ENCODE results near the gene STPG2. TPM values are rescaled to one million over a fixed set of nuclear protein-coding genes. Genes with fewer than 3 reads are reported as not detected.

The STPG2 gene
- total RNA-seq (1 to 10 TPM in 1 of 7 donors, under 1 TPM in 5, not detected in 1; 0.48 to 1.3 (median 0.74) TPM), polyA plus RNA-seq (under 1 TPM; 0.06 to 0.22 TPM)
- long read RNA-seq, donor 1: 0 reads
- long read RNA-seq, donor 2: 0 reads
- long read RNA-seq, donor 3: 0 reads

- TF ChIP-seq CTCF (IDR thresholded peaks at IDR 0.05): no peak
- peak; percentile 53 for TF ChIP-seq POLR2A (IDR thresholded peaks at IDR 0.05)
- 3% methylated on average over 44 of the region's 44 CpGs for WGBS, 3 donors
Measured at GRCh38 chr4:98143001-98143899, at the start of gene STPG2. STPG2 (minus strand) TSS chr4:98143476.

GRCh38 chr4:98185279-98185678, 42.0 kb upstream of the STPG2 start:
- intact Hi-C loops (cut with DNase I): no loop called here
- H3K27ac ChIP-seq: no peak overlapping the region
- no peaks in the 10 kb centered on the region for H3K36me3 ChIP-seq
- DNase-seq: no peak
- H3K4me3 ChIP-seq: no peak overlapping the region
- no peak for TF ChIP-seq POLR2A (IDR thresholded peaks at IDR 0.05)
- TF ChIP-seq EP300 (IDR thresholded peaks at IDR 0.05): no peak
- H3K9me3 ChIP-seq: no peaks in the 10 kb centered on the region
- no peaks in the 10 kb centered on the region for H3K4me1 ChIP-seq (ENCODE audit: insufficient read depth)
- H3K27me3 ChIP-seq: no peaks in the 10 kb centered on the region

More at GRCh38 chr4:98143001-98143899, at the start of gene STPG2:
- H3K9me3 ChIP-seq: no peaks in the 10 kb centered on the region
- H3K36me3 ChIP-seq: no peaks in the 10 kb centered on the region
- no peaks in the 10 kb centered on the region for H3K27me3 ChIP-seq
- DNase-seq: peak; percentile 85 to 93 (median 92)
- no peaks in the 10 kb centered on the region for H3K4me1 ChIP-seq (ENCODE audit: insufficient read depth)
- H3K27ac ChIP-seq: peak within 1 kb of the TSS in 1 of 2 donors; percentile 23
- intact Hi-C loops (cut with DNase I): no loop called here
- peak within 1 kb of the TSS; percentile 55 for H3K4me3 ChIP-seq

- WGBS, 3 donors: 56 to 70% (median 56%) methylated on average over 3 of the region's 3 CpGs
- intact Hi-C loops (cut with DNase I): no loop called here
Measured at GRCh38 chr4:98181809-98182208, 38.5 kb upstream of the STPG2 start.

GRCh38 chr4:98179951-98180350, 36.7 kb upstream of the STPG2 start:
- no peaks in the 10 kb centered on the region for H3K27me3 ChIP-seq
- TF ChIP-seq EP300 (IDR thresholded peaks at IDR 0.05): no peak
- no peak for TF ChIP-seq CTCF (IDR thresholded peaks at IDR 0.05)
- TF ChIP-seq POLR2A (IDR thresholded peaks at IDR 0.05): no peak
- H3K27ac ChIP-seq: no peak overlapping the region
- no peaks in the 10 kb centered on the region for H3K4me1 ChIP-seq (ENCODE audit: insufficient read depth)
- intact Hi-C loops (cut with DNase I): loop anchor here in 1 of 4 donors (1.0 kb wide), 1 partner anchor 47 kb away; no protein-coding TSS in a partner anchor
- H3K9me3 ChIP-seq: no peaks in the 10 kb centered on the region
- no peak for DNase-seq
- H3K4me3 ChIP-seq: no peak overlapping the region
- no peaks in the 10 kb centered on the region for H3K36me3 ChIP-seq

More at GRCh38 chr4:98181809-98182208, 38.5 kb upstream of the STPG2 start:
- Histone ChIP-seq H3K9me3 (no peaks in the 10 kb centered on the region), H3K36me3 (no peaks in the 10 kb centered on the region), H3K4me1 (ENCODE audit: insufficient read depth) (no peaks in the 10 kb centered on the region), H3K27ac (no peak overlapping the region), H3K4me3 (no peak overlapping the region), H3K27me3 (no peaks in the 10 kb centered on the region)
- DNase-seq: no peak
- TF ChIP-seq EP300 (IDR thresholded peaks at IDR 0.05) (no peak), CTCF (IDR thresholded peaks at IDR 0.05) (no peak), POLR2A (IDR thresholded peaks at IDR 0.05) (no peak)

GRCh38 chr4:98176531-98176930, 33.3 kb upstream of the STPG2 start:
- no peaks in the 10 kb centered on the region for H3K36me3 ChIP-seq
- no peaks in the 10 kb centered on the region for H3K4me1 ChIP-seq (ENCODE audit: insufficient read depth)
- H3K4me3 ChIP-seq: no peak overlapping the region
- H3K27me3 ChIP-seq: no peaks in the 10 kb centered on the region
- no peak for DNase-seq
- no peak overlapping the region for H3K27ac ChIP-seq
- H3K9me3 ChIP-seq: no peaks in the 10 kb centered on the region
- no peak for TF ChIP-seq CTCF (IDR thresholded peaks at IDR 0.05)
- TF ChIP-seq EP300 (IDR thresholded peaks at IDR 0.05): no peak
- TF ChIP-seq POLR2A (IDR thresholded peaks at IDR 0.05): no peak
- WGBS, 3 donors: 53 to 76% (median 55%) methylated on average over 2 of the region's 2 CpGs
- intact Hi-C loops (cut with DNase I): no loop called here

Measured in ovary (tissue), 10 donors.